Neuronal stem cell (in vitro differentiated cells): Measurements from ENCODE around the gene CLEC7A.

Source experiments
- DNase-seq: peaks from one replicate; pipeline ENCODE4 v3.0.0-alpha.2; 2013; ENCODE audit warnings: low spot score
- H2AFZ ChIP-seq: one replicate; pipeline ENCODE4 v1.6.1; 2013; ENCODE audit warnings: mild to moderate bottlenecking, low read length, inconsistent platforms
- H2AK5ac ChIP-seq: 2 replicates; pipeline ENCODE4 v1.6.1; 2013; ENCODE audit warnings: low read depth, mild to moderate bottlenecking, inconsistent platforms, low read length, moderate library complexity, mixed read lengths
- H2BK120ac ChIP-seq: 2 replicates; pipeline ENCODE4 v1.6.1; 2013; ENCODE audit warnings: low read depth, mild to moderate bottlenecking, inconsistent platforms, low read length, moderate library complexity, mixed read lengths
- H2BK12ac ChIP-seq: one replicate; pipeline ENCODE4 v1.6.1; 2013; ENCODE audit warnings: low read length, inconsistent platforms
- H2BK15ac ChIP-seq: 2 replicates; pipeline ENCODE4 v1.6.1; 2013; ENCODE audit warnings: mild to moderate bottlenecking, low read length, inconsistent platforms, mixed read lengths
- H2BK5ac ChIP-seq: one replicate; pipeline ENCODE4 v1.6.1; 2013; ENCODE audit warnings: inconsistent platforms, mild to moderate bottlenecking, low read length, moderate library complexity
- H3K14ac ChIP-seq: one replicate; pipeline ENCODE4 v1.6.1; 2013; ENCODE audit warnings: low read length, inconsistent platforms
- H3K18ac ChIP-seq: 2 replicates; pipeline ENCODE4 v1.6.1; 2013; ENCODE audit warnings: low read length, inconsistent platforms
- H3K23ac ChIP-seq: 2 replicates; pipeline ENCODE4 v1.6.1; 2013; ENCODE audit warnings: low read depth, mild to moderate bottlenecking, mixed read lengths, low read length, inconsistent platforms; ENCODE audit not compliant: poor library complexity
- H3K27ac ChIP-seq: replicated peaks from 3 replicates; pipeline ENCODE4 v1.5.1; 2013; ENCODE audit warnings: low read length, inconsistent platforms
- H3K27me3 ChIP-seq, 3 experiments: 2 replicates each; pipeline ENCODE4 v1.6.1; 2013; ENCODE audit warnings: low read length in 3 of 3, mild to moderate bottlenecking in 2 of 3, inconsistent platforms in 1 of 3, low read depth in 1 of 3, mixed read lengths in 1 of 3, moderate library complexity in 1 of 3; ENCODE audit not compliant: control insufficient read depth in 3 of 3, insufficient read depth in 3 of 3
- H3K36me3 ChIP-seq, 2 donors: replicated peaks in 1 of 2; 2 replicates each; pipeline ENCODE4 v1.6.1; 2013; ENCODE audit warnings: low read length in 2 of 2; ENCODE audit not compliant: control insufficient read depth in 2 of 2, insufficient read depth in 2 of 2
- H3K4ac ChIP-seq: 2 replicates; pipeline ENCODE4 v1.6.1; 2013; ENCODE audit warnings: inconsistent platforms, mild to moderate bottlenecking, low read length, moderate library complexity
- H3K4me1 ChIP-seq, 2 donors: 1 replicate in 1 of 2; 2 replicates in 1 of 2; pipeline ENCODE4 v1.6.1; 2013; ENCODE audit warnings: low read length in 2 of 2, low read depth in 1 of 2; ENCODE audit not compliant: control insufficient read depth in 2 of 2, insufficient read depth in 1 of 2
- H3K4me2 ChIP-seq: one replicate; pipeline ENCODE4 v1.6.1; 2013; ENCODE audit warnings: mild to moderate bottlenecking, low read length, inconsistent platforms; ENCODE audit not compliant: insufficient read depth, poor library complexity, severe bottlenecking
- H3K4me3 ChIP-seq, 2 donors: 2 replicates each; pipeline ENCODE4 v1.5.1; 2013; ENCODE audit warnings: low read length in 2 of 2, mild to moderate bottlenecking in 2 of 2, inconsistent platforms in 1 of 2, moderate library complexity in 1 of 2
- H3K79me1 ChIP-seq: one replicate; pipeline ENCODE4 v1.6.1; 2013; ENCODE audit warnings: low read depth, mild to moderate bottlenecking, inconsistent platforms, low read length, moderate library complexity
- H3K9ac ChIP-seq: one replicate; pipeline ENCODE4 v1.6.1; 2013; ENCODE audit warnings: mild to moderate bottlenecking, low read depth, low read length, inconsistent platforms; ENCODE audit not compliant: poor library complexity
- H3K9me3 ChIP-seq, 2 donors: replicated peaks in 1 of 2; 2 replicates each; pipeline versions ENCODE3 to v1.6.1; 2013; ENCODE audit warnings: low read length in 2 of 2, mild to moderate bottlenecking in 2 of 2, inconsistent platforms in 1 of 2, low read depth in 1 of 2, mixed read lengths in 1 of 2, moderate library complexity in 1 of 2; ENCODE audit not compliant: control insufficient read depth in 2 of 2, insufficient read depth in 1 of 2
- H4K8ac ChIP-seq: one replicate; pipeline ENCODE4 v1.6.1; 2013; ENCODE audit warnings: low read depth, mild to moderate bottlenecking, inconsistent platforms, low read length, moderate library complexity
- H4K91ac ChIP-seq: one replicate; pipeline ENCODE4 v1.6.1; 2013; ENCODE audit warnings: low read length, low read depth, mild to moderate bottlenecking, inconsistent platforms; ENCODE audit not compliant: poor library complexity
- WGBS, 2 donors: extraction: QIAGEN DNeasy Blood & Tissue Kit; methylation state at CpG; one replicate each; pipeline ENCODE4 v1.1.7; 2013; ENCODE audit warnings: missing lambda C conversion rate in 2 of 2, mixed read lengths in 1 of 2; ENCODE audit not compliant: insufficient read length in 2 of 2, insufficient replicate concordance in 1 of 2; ENCODE audit errors: extremely low coverage in 2 of 2; 5-methylcytosine and 5-hydroxymethylcytosine counted together

The CLEC7A gene

DNA sequence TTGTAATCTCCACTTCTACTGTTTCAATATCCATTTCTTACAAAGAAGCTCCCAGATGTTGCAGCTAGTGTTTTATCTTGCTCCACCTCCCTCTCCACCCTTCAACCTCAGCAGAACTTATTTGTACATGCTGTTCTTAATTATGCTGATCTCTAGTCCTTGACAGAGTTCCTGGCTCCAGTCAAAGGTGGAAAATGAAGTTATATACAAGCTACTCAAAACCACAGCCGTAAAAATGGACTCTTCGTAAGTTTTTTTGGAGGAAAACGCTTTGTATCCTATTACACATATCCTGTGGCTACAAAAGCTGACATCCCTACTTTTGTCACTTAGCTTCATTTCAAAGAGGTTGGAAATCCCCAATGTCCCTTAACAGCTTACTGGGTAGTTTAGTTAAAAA is 32.5 kb downstream of the CLEC7A start:
- no peak for DNase-seq
- Histone ChIP-seq H2AK5ac (no peak overlapping the region), H3K4me3 (no peak overlapping the region), H4K8ac (no peak overlapping the region), H3K4me1 (peaks cover 0 to 4% of the 10 kb centered on the region in 2 donors), H2BK12ac (no peak overlapping the region), H3K4me2 (no peak overlapping the region), H3K9ac (no peak overlapping the region), H2BK15ac (no peak overlapping the region), H2BK120ac (no peak overlapping the region), H3K27ac (no peak overlapping the region), H3K9me3 (no peaks in the 10 kb centered on the region), H3K18ac (no peak overlapping the region), H3K14ac (no peak overlapping the region), H2AFZ (no peak overlapping the region), H3K23ac (no peak overlapping the region), H4K91ac (no peak overlapping the region), H3K79me1 (no peaks in the 10 kb centered on the region), H3K27me3 (peaks cover 0 to 5% (median 0%) of the 10 kb centered on the region in 3 experiments), H2BK5ac (no peak overlapping the region), H3K4ac (no peak overlapping the region), H3K36me3 (no peaks in the 10 kb centered on the region)
- no CpG with 5 or more reads among the region's 3 CpGs for WGBS, 2 donors

DNA sequence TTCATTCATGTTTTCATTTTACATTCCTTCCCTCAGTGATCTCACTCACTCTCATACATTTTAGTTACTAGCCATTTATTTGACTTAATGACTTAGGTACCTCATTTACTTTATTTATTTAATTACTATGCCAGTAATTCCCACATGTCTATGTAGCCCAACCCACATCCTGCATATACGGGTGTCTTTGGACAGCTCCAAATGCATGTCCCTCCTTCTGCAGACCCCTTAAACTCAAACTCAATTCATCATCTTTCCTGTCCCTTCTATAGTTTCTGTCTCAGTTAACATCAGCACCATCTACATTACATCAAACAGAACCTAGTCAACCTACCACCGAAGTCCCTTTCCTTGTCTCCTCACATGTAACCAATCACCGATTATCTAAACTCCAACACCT is 34.0 kb downstream of the CLEC7A start:
- Histone ChIP-seq H3K9ac (no peak overlapping the region), H3K4ac (no peak overlapping the region), H4K8ac (no peak overlapping the region), H3K14ac (no peak overlapping the region), H3K18ac (no peak overlapping the region), H3K36me3 (no peaks in the 10 kb centered on the region), H3K9me3 (no peaks in the 10 kb centered on the region), H2BK12ac (no peak overlapping the region), H3K4me1 (peaks cover 0 to 4% of the 10 kb centered on the region in 2 donors), H3K4me3 (no peak overlapping the region), H3K4me2 (no peak overlapping the region), H2BK5ac (no peak overlapping the region), H3K27ac (no peak overlapping the region), H2BK120ac (no peak overlapping the region), H4K91ac (no peak overlapping the region), H3K27me3 (peaks cover 0 to 5% (median 0%) of the 10 kb centered on the region in 3 experiments), H2AK5ac (no peak overlapping the region), H2BK15ac (no peak overlapping the region), H3K79me1 (no peaks in the 10 kb centered on the region), H2AFZ (no peak overlapping the region), H3K23ac (no peak overlapping the region)
- no peak for DNase-seq
- no CpG with 5 or more reads among the region's 3 CpGs for WGBS, 2 donors

DNA sequence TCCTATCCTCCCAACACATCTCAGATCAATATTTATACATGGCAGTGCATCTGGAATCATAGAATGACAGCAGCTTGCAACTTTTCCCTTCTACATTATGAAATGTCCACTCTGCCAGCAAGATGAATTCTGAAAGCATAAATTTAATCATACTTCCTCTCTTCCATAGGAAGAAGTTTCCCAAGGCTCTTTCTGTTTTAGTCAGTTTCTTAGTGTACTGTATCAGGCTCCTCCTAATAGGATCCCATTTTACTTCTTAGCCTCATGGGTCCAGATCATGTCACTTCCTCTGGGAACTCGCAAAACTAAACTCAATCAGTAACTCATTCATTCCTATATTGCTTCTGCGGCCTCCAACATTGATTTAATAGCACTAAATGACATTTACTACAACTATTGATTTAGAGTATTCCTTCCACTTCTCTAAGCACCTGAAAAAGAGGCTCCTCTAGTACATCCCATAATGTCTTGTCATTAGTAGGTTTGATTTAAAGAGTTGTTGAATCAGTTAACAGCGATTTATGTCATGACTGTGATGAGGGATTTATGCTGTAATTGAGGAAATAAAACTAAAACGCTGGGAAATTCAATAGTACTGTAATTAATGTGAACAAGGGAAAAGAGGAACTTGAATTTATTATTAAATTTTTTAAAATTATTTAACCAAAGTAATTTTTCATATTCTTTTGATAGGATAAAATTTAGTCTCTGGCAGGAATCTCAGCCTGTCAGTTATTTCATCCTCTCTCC is 35.2 kb downstream of the CLEC7A start:
- no peak for DNase-seq
- no peak overlapping the region for H4K8ac ChIP-seq
- no peak overlapping the region for H2BK15ac ChIP-seq
- no peak overlapping the region for H3K23ac ChIP-seq
- H4K91ac ChIP-seq, result no peak overlapping the region
- H3K27ac ChIP-seq, result no peak overlapping the region
- no peak overlapping the region for H2BK120ac ChIP-seq
- no peaks in the 10 kb centered on the region for H3K9me3 ChIP-seq
- H3K18ac ChIP-seq, result no peak overlapping the region
- no peak overlapping the region for H2BK5ac ChIP-seq
- H3K4me2 ChIP-seq, result no peak overlapping the region
- no peaks in the 10 kb centered on the region for H3K36me3 ChIP-seq
- H3K14ac ChIP-seq, result no peak overlapping the region
- H2AFZ ChIP-seq, result no peak overlapping the region
- H2BK12ac ChIP-seq, result no peak overlapping the region
- WGBS, 2 donors, result no CpG with 5 or more reads among the region's 4 CpGs
- no peak overlapping the region for H3K9ac ChIP-seq
- H3K4me1 ChIP-seq, result peaks cover 0 to 6% of the 10 kb centered on the region in 2 donors
- no peak overlapping the region for H2AK5ac ChIP-seq
- H3K4me3 ChIP-seq, result no peak overlapping the region
- no peaks in the 10 kb centered on the region for H3K79me1 ChIP-seq
- no peak overlapping the region for H3K4ac ChIP-seq
- H3K27me3 ChIP-seq, result peaks cover 0 to 5% (median 0%) of the 10 kb centered on the region in 3 experiments

DNA sequence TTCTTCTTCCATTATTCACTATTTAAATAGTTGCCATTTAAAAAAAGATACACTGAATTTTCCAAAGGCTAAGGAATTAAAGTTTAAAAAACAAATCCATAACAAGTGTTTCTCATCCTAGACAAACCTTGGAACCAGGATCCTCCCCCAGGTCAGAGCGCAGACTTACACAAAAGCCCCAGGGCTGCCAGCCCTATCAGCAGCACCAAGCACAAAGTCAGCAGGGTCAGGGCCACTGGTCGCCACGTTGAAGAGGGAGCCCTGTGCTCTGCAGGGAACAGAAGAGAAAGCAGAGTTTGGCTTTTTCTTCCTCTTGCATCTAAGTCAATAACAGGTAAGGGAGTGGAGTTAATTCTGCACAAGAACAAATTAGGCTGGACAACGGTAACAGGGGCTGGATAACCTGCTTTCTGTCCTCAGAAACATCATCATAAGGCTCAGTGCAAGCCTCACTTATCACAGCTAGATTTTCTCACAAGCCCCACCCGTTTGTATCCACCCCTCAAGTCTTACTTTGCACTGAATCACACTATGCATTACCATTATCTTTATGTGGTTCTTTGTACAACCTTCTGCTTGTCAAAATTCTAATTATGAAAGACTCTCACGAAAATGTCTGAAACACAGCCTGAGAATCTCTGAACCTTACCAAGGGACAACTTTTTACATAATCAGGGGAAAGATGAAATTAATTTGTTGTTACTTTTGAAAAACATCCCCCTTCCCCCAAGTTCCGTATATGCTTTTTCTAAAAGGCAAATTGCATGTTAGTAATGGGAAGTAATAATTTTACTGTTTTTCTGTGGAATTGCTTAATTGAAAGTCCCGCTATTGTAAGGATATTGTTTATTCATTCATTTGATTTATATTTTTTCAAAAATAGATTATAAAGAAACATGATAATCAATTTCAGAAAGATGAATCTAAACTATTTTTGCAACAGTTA is 40.8 kb downstream of the CLEC7A start:
- Histone ChIP-seq H2BK120ac (no peak overlapping the region), H2BK15ac (no peak overlapping the region), H2AFZ (no peak overlapping the region), H3K4me2 (no peak overlapping the region), H3K36me3 (no peaks in the 10 kb centered on the region), H2BK12ac (no peak overlapping the region), H2AK5ac (no peak overlapping the region), H3K4ac (no peak overlapping the region), H3K4me3 (no peak overlapping the region), H2BK5ac (no peak overlapping the region), H3K14ac (no peak overlapping the region), H4K8ac (peak overlapping the region; percentile 43), H3K79me1 (no peaks in the 10 kb centered on the region), H3K9me3 (no peaks in the 10 kb centered on the region), H3K23ac (no peak overlapping the region), H4K91ac (no peak overlapping the region), H3K4me1 (peaks cover 0 to 4% of the 10 kb centered on the region in 2 donors), H3K27ac (no peak overlapping the region), H3K18ac (peak overlapping the region; percentile 57), H3K9ac (no peak overlapping the region), H3K27me3 (no peaks in the 10 kb centered on the region)
- WGBS, 2 donors, result no CpG with 5 or more reads among the region's 8 CpGs
- DNase-seq, result no peak
